OCI-LY7 (cell line): ENCODE measurements around the gene PARD3B. TPM values are rescaled to one million over a fixed set of nuclear protein-coding genes. Genes with fewer than 3 reads are reported as not detected.

ENCODE experiments used
- BruUV-seq: library from RNA; stranded (reverse); fragments of 400-500 nt; replicated peaks from 2 replicates; lab custom pipeline; 2021; lab: Mats Ljungman, UMichigan
- CTCF ChIA-PET: fragments of 300-600 bp; sonication (Branson Sonifier 250); formaldehyde crosslinking; loops from one replicate; lab custom pipeline; 2022; ENCODE audit warnings: antibody characterized with exemption; ENCODE audit not compliant: unreplicated experiment; lab: Charles Lee
- POLR2A ChIA-PET: fragments of 300-600 bp; sonication (Branson Sonifier 250); formaldehyde crosslinking; loops from one replicate; lab custom pipeline; 2022; ENCODE audit warnings: antibody characterized with exemption; lab: Charles Lee
- DNase-seq: peaks from one replicate; pipeline ENCODE4 v3.0.0-alpha.2; 2015; ENCODE audit warnings: low spot score
- H2AFZ ChIP-seq: fragments of 200-600 bp; sonication (generic), shearing (Covaris generic); 2 replicates; pipeline ENCODE4 v1.6.1; 2014; ENCODE audit warnings: mild to moderate bottlenecking, antibody characterized with exemption, low read length, moderate library complexity
- H3K27ac ChIP-seq: fragments of 200-600 bp; sonication (generic); 2 replicates; pipeline ENCODE4 v1.5.1; 2014; ENCODE audit warnings: mixed run types, low read depth, mild to moderate bottlenecking, moderate library complexity, low read length, inconsistent platforms; ENCODE audit not compliant: poor library complexity, severe bottlenecking
- H3K36me3 ChIP-seq: fragments of 200-600 bp; sonication (generic); 2 replicates; pipeline ENCODE4 v1.6.1; 2014; ENCODE audit warnings: mild to moderate bottlenecking, antibody characterized with exemption, low read length, moderate library complexity, mixed read lengths; ENCODE audit not compliant: insufficient read depth
- H3K4me1 ChIP-seq: fragments of 200-600 bp; sonication (generic); 2 replicates; pipeline ENCODE4 v1.5.1; 2014; ENCODE audit warnings: mild to moderate bottlenecking, low read length; ENCODE audit not compliant: insufficient read depth, poor library complexity, severe bottlenecking
- H3K4me2 ChIP-seq: fragments of 200-600 bp; sonication (generic); 2 replicates; pipeline ENCODE4 v1.6.1; 2014; ENCODE audit warnings: mild to moderate bottlenecking, low read length
- H3K4me3 ChIP-seq: fragments of 200-600 bp; sonication (generic); 2 replicates; pipeline ENCODE4 v1.5.1; 2014; ENCODE audit warnings: mild to moderate bottlenecking, low read depth, low read length; ENCODE audit not compliant: poor library complexity, severe bottlenecking
- H3K79me2 ChIP-seq: fragments of 200-600 bp; sonication (generic); 2 replicates; pipeline ENCODE4 v1.6.1; 2016; ENCODE audit warnings: low read depth, mild to moderate bottlenecking, low read length, moderate library complexity, mixed read lengths; ENCODE audit not compliant: insufficient read depth
- H3K9me2 ChIP-seq: fragments of 200-600 bp; sonication (generic); 2 replicates; pipeline ENCODE4 v1.6.1; 2016; ENCODE audit warnings: mild to moderate bottlenecking, low read length, mixed read lengths; ENCODE audit not compliant: insufficient read depth
- H3K9me3 ChIP-seq: fragments of 200-600 bp; sonication (generic); 2 replicates; pipeline ENCODE4 v1.6.1; 2014; ENCODE audit warnings: mild to moderate bottlenecking, mixed run types, low read length, mixed read lengths
- H4K20me1 ChIP-seq: fragments of 200-600 bp; sonication (generic); 2 replicates; pipeline ENCODE4 v1.6.1; 2014; ENCODE audit warnings: mild to moderate bottlenecking, antibody characterized with exemption, low read length, moderate library complexity, mixed read lengths; ENCODE audit not compliant: insufficient read depth
- EZH2phosphoT487 ChIP-seq: fragments of 200-600 bp; sonication (generic); IDR thresholded peaks from 2 replicates; pipeline ENCODE4 v1.6.1; 2018; ENCODE audit warnings: low read depth, borderline replicate concordance, mild to moderate bottlenecking, mixed run types, antibody characterized with exemption, low read length, moderate library complexity, mixed read lengths
- intact Hi-C: fragments of 100-400 bp; cut with micrococcal nuclease; formaldehyde crosslinking; loops from one replicate; pipeline ENCODE4 v1.10.0; 2022; ENCODE audit not compliant: unreplicated experiment
- total RNA-seq, 2 experiments: library from RNA; depleted of rRNA in 1 of 2; stranded (reverse); fragments of >200 nt in 1 of 2; shearing (Covaris generic) in 1 of 2; gene quantifications; 2 replicates each; pipeline ENCODE4 v1.2.3, GENCODE V29; 2014 to 2022
- TF ChIP-seq, protein P1 (sequence below): fragments of 200-600 bp; sonication (generic); conservative IDR thresholded peaks from 2 replicates; pipeline ENCODE4 v1.5.1; 2014; ENCODE audit warnings: mild to moderate bottlenecking, antibody characterized with exemption, low read length, moderate library complexity, mixed read lengths

The PARD3B gene
- total RNA-seq, 2 experiments from 2014 or later, result not detected

DNA sequence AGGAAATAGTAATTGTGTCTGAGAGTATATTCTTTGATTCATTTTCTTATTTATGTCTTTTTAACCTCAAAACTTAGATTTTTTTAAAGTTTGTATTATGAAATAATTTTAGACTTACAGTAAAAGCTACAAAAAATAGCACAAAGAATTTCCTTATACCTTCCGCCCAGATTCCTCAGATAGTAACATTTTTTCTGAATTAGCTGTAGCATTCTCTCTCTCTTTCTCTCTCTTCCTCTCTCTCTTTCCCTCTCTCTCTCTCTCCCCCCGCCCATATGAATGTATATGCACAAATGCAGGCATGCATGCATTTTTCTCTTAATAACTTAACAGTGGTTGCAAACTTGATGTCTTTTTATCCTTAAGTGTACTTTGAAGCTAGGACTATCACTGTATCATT is 776.0 kb downstream of the PARD3B start:
- H3K4me1 ChIP-seq, result no peaks in the 10 kb centered on the region
- POLR2A ChIA-PET, result no interaction called here
- CTCF ChIA-PET, result no interaction called here
- intact Hi-C loops, result loop anchor here (10.0 kb wide), 1 partner anchor 364 kb away; the partner anchor contains the start of gene NRP2
- H3K27ac ChIP-seq, result no peak overlapping the region
- no peak overlapping the region for H3K4me3 ChIP-seq
- BruUV-seq, result no TSS peak
- no peaks in the 10 kb centered on the region for H3K36me3 ChIP-seq
- no peaks in the 10 kb centered on the region for H3K9me2 ChIP-seq
- H4K20me1 ChIP-seq, result no peaks in the 10 kb centered on the region
- no peak for DNase-seq
- H3K9me3 ChIP-seq, result peaks cover 4% of the 10 kb centered on the region; the same call in 1 of the 2 replicates
- H2AFZ ChIP-seq, result no peak overlapping the region
- TF ChIP-seq, protein P1, sequence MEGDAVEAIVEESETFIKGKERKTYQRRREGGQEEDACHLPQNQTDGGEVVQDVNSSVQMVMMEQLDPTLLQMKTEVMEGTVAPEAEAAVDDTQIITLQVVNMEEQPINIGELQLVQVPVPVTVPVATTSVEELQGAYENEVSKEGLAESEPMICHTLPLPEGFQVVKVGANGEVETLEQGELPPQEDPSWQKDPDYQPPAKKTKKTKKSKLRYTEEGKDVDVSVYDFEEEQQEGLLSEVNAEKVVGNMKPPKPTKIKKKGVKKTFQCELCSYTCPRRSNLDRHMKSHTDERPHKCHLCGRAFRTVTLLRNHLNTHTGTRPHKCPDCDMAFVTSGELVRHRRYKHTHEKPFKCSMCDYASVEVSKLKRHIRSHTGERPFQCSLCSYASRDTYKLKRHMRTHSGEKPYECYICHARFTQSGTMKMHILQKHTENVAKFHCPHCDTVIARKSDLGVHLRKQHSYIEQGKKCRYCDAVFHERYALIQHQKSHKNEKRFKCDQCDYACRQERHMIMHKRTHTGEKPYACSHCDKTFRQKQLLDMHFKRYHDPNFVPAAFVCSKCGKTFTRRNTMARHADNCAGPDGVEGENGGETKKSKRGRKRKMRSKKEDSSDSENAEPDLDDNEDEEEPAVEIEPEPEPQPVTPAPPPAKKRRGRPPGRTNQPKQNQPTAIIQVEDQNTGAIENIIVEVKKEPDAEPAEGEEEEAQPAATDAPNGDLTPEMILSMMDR, result no peak
- TF ChIP-seq EZH2phosphoT487, result no peak
- no peak overlapping the region for H3K4me2 ChIP-seq
- H3K79me2 ChIP-seq, result no peaks in the 10 kb centered on the region

DNA sequence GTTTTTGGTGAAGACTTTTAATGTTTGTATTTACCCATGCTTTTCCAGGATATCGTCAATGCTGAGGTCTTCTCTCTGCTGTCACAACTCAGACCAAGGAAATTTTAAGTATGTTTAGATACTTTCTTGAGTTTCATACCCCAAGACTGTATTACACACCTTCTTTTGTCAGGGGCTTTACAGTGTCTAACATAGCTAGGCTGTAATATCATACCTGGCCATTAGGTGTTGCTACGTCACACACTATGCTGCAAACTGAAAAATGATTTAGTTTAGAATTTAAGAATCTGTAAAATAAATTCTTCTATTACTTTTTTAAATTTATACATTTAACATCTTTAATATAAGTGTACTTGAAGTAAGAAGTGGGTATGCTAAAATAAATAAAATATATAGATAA is 778.7 kb downstream of the PARD3B start:
- Histone ChIP-seq H3K4me2 (no peak overlapping the region), H3K9me3 (peaks cover 4% of the 10 kb centered on the region; the same call in 1 of the 2 replicates), H3K79me2 (no peaks in the 10 kb centered on the region), H3K4me1 (no peaks in the 10 kb centered on the region), H3K27ac (no peak overlapping the region), H2AFZ (no peak overlapping the region), H3K36me3 (no peaks in the 10 kb centered on the region), H3K4me3 (no peak overlapping the region), H4K20me1 (no peaks in the 10 kb centered on the region), H3K9me2 (no peaks in the 10 kb centered on the region)
- DNase-seq, result peak; percentile 1
- CTCF ChIA-PET, result no interaction called here
- BruUV-seq, result no TSS peak
- POLR2A ChIA-PET, result interaction anchor here (0.5 kb wide), 1 partner anchor 352 kb away, joined by 3 read pairs; no protein-coding TSS in a partner anchor
- intact Hi-C loops, result loop anchor here (10.0 kb wide), 1 partner anchor 361 kb away; the partner anchor contains the start of gene NRP2
- TF ChIP-seq, protein P1, result peak; percentile 65
- no peak for TF ChIP-seq EZH2phosphoT487

DNA sequence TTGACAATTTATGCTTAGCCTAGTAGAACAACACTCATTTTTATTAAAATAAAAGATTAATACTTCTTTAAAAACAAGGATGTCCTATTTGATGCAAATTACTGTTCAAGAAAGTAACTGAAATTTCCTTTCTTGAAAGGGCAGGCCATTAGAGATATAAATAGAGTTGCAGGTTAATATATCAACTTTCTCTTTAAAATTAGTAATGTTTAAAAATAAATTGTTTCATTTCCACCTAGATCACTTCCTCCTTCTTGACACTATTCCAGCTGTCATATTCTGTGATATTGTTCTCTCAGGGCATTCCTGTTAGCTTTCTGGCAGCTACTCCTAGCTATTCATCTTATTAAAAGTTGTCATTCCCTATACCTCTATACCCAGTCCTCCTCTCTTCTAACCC is 779.1 kb downstream of the PARD3B start:
- Histone ChIP-seq H3K79me2 (no peaks in the 10 kb centered on the region), H3K4me2 (no peak overlapping the region), H3K27ac (no peak overlapping the region), H4K20me1 (no peaks in the 10 kb centered on the region), H3K9me2 (no peaks in the 10 kb centered on the region), H3K4me3 (no peak overlapping the region), H3K9me3 (peaks cover 4% of the 10 kb centered on the region; the same call in 1 of the 2 replicates), H2AFZ (no peak overlapping the region), H3K4me1 (no peaks in the 10 kb centered on the region), H3K36me3 (no peaks in the 10 kb centered on the region)
- intact Hi-C loops, result loop anchor here (10.0 kb wide), 1 partner anchor 360 kb away; the partner anchor contains the start of gene NRP2
- no peak for DNase-seq
- BruUV-seq, result no TSS peak
- TF ChIP-seq EZH2phosphoT487, result no peak
- TF ChIP-seq, protein P1, result no peak
- ChIA-PET POLR2A (interaction anchor here (0.5 kb wide), 1 partner anchor 352 kb away, joined by 3 read pairs; no protein-coding TSS in a partner anchor), CTCF (no interaction called here)
